ENCODE measurements around the gene ZDHHC21. TPM values are rescaled to one million over a fixed set of nuclear protein-coding genes. Genes with fewer than 3 reads are reported as not detected.

The ZDHHC21 gene
- total RNA-seq, 1 experiment from 2014 or later = 9.0 TPM

DNA sequence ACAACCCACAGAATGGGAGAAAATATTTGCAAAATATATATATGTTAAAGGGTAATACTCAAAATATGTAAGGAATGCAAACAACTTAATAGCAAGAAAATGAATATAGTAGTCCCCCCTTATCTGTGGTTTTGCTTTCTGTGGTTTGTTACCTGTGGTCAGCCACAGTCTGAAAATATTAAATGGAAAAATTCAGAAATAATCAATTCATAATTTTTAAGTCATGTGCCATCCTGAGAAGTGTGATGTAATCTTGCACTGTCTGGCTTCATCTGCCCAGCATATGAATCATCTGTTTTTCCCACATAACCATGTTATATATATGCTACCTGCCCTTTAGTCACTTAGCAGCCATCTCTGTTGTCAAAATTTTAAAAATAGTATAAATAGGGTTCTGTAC is 17.6 kb upstream of the ZDHHC21 start:
- Histone ChIP-seq H2BK5ac (ENCODE audit: insufficient read length, low read length) (no peak overlapping the region), H2BK12ac (ENCODE audit: insufficient read length, low read depth, low read length) (no peak overlapping the region), H3K9ac (ENCODE audit: extremely low read depth, insufficient read length, low read length) (no peak overlapping the region), H2AFZ (ENCODE audit: low read length) (no peak overlapping the region), H2BK15ac (ENCODE audit: low read depth, low read length) (no peak overlapping the region), H3K79me1 (ENCODE audit: insufficient read depth, low read depth, low read length, poor library complexity, severe bottlenecking) (no peaks in the 10 kb centered on the region), H3K18ac (ENCODE audit: insufficient read length, low read depth, low read length) (no peak overlapping the region), H3K23ac (ENCODE audit: insufficient read length, low read depth, low read length) (no peak overlapping the region), H3K4me1 (ENCODE audit: insufficient read depth, low read length) (no peaks in the 10 kb centered on the region), H3K23me2 (ENCODE audit: insufficient read length, low read depth, low read length, poor library complexity, severe bottlenecking) (no peaks in the 10 kb centered on the region), H4K91ac (ENCODE audit: insufficient read length, low read depth, low read length) (no peak overlapping the region), H3K14ac (ENCODE audit: insufficient read depth, low read length) (no peak overlapping the region), H3K79me2 (ENCODE audit: insufficient read depth, low read length) (no peaks in the 10 kb centered on the region), H3T11ph (ENCODE audit: low read length) (no peak overlapping the region), H2AK5ac (ENCODE audit: insufficient read length, low read length) (no peak overlapping the region), H3K9me3 (ENCODE audit: control insufficient read depth, low read depth, low read length) (no peaks in the 10 kb centered on the region), H2BK20ac (ENCODE audit: low read depth, low read length, poor library complexity, severe bottlenecking) (no peak overlapping the region), H4K5ac (ENCODE audit: insufficient read length, low read depth, low read length) (no peak overlapping the region), H3K27me3 (ENCODE audit: insufficient read depth, low read length) (no peaks in the 10 kb centered on the region), H4K20me1 (ENCODE audit: control insufficient read depth, insufficient read depth, insufficient read length) (no peaks in the 10 kb centered on the region), H2BK120ac (ENCODE audit: low read depth, low read length, poor library complexity, severe bottlenecking) (no peak overlapping the region), H4K8ac (replicated peaks; ENCODE audit: insufficient read length, low read depth, low read length) (no peak overlapping the region), H3K56ac (ENCODE audit: insufficient read length, low read depth, low read length) (no peak overlapping the region), H3K4me2 (ENCODE audit: insufficient read depth, insufficient read length, low read length) (no peak overlapping the region), H3K4ac (ENCODE audit: low read depth, low read length) (no peak overlapping the region), H3K27ac (ENCODE audit: insufficient read length, low read depth, low read length) (no peak overlapping the region)
- Mint-ChIP-seq H3K4me1 (no peaks in the 10 kb centered on the region), H3K9me3 (peaks cover 9 to 10% of the 10 kb centered on the region in 2 experiments; a peak in 4 of 5 replicates), H3K36me3 (ENCODE audit: insufficient read depth in 1 of 3, low read depth in 3 of 3) (peaks cover 0 to 17% (median 5%) of the 10 kb centered on the region in 3 experiments; a peak in 5 of 7 replicates), H3K27me3 (ENCODE audit: low read depth) (no peaks in the 10 kb centered on the region), H3K4me3 (no peak overlapping the region), H3K27ac (no peak overlapping the region)
- TF ChIP-seq, protein P1, sequence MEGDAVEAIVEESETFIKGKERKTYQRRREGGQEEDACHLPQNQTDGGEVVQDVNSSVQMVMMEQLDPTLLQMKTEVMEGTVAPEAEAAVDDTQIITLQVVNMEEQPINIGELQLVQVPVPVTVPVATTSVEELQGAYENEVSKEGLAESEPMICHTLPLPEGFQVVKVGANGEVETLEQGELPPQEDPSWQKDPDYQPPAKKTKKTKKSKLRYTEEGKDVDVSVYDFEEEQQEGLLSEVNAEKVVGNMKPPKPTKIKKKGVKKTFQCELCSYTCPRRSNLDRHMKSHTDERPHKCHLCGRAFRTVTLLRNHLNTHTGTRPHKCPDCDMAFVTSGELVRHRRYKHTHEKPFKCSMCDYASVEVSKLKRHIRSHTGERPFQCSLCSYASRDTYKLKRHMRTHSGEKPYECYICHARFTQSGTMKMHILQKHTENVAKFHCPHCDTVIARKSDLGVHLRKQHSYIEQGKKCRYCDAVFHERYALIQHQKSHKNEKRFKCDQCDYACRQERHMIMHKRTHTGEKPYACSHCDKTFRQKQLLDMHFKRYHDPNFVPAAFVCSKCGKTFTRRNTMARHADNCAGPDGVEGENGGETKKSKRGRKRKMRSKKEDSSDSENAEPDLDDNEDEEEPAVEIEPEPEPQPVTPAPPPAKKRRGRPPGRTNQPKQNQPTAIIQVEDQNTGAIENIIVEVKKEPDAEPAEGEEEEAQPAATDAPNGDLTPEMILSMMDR (conservative IDR thresholded peaks at IDR 0.05) = no peak
- no peak for DNase-seq
